HepG2 (cell line): Measurements from ENCODE around the gene PLEKHA6. TPM values are rescaled to one million over a fixed set of nuclear protein-coding genes. Genes with fewer than 3 reads are reported as not detected.
A peak's percentile ranks its signal among the peaks of the same experiment; 100 is the strongest.

ENCODE experiments used
- ELF3 ChIP-seq: IDR thresholded peaks from 2 replicates; pipeline ENCODE4 v1.6.1; 2016; ENCODE audit warnings: missing genetic modification reagents, missing compliant biosample characterization
- MBNL3 ChIP-seq: fragments of 250-450 bp; sonication (Bioruptor Pico); conservative IDR thresholded peaks from 2 replicates; pipeline ENCODE4 v1.8.0; 2022; ENCODE audit warnings: mild to moderate bottlenecking, inconsistent platforms
- POGZ ChIP-seq: sonication (generic); formaldehyde crosslinking; IDR thresholded peaks from 2 replicates; pipeline ENCODE4 v1.4.0; 2020; ENCODE audit warnings: mild to moderate bottlenecking, missing genetic modification reagents
- ZNF629 ChIP-seq: sonication (generic); formaldehyde crosslinking; conservative IDR thresholded peaks from 2 replicates; pipeline ENCODE4 v1.5.0; 2020; ENCODE audit warnings: missing genetic modification reagents
- polyA plus RNA-seq, 8 experiments: library from polyadenylated mRNA; depleted of rRNA in 3 of 8; stranded (reverse) in 7 of 8; unstranded in 1 of 8; fragments of >200 nt; fragmentation: Illumina TruSeq in 4 of 8; extraction: Trizol in 4 of 8; gene quantifications; 2 replicates each; pipeline versions ENCODE4 v1.2.1 to v1.2.3, GENCODE V29; 2011 to 2016; ENCODE audit warnings: low read depth in 4 of 8, missing spikeins in 1 of 8, mixed read lengths in 1 of 8; ENCODE audit not compliant: insufficient read depth in 1 of 8
- total RNA-seq, 5 experiments: library from RNA; depleted of rRNA; stranded (reverse); fragments of >200 nt; fragmentation: Illumina TruSeq; extraction: Trizol; gene quantifications; 2 replicates each; pipeline ENCODE4 v1.2.3, GENCODE V29; 2016; ENCODE audit warnings: low read depth in 1 of 5
- TF ChIP-seq, protein P1 (sequence below): sonication (generic); formaldehyde crosslinking; IDR thresholded peaks from 2 replicates; pipeline ENCODE4 v1.5.1; 2020; ENCODE audit warnings: mild to moderate bottlenecking, missing genetic modification reagents, moderate library complexity

The PLEKHA6 gene
- total and polyA plus RNA-seq, 2 of the 13 experiments (the other 11 are each of a cell fraction or from before 2014, with no cell fraction given): 5.3 to 11.4 TPM

DNA sequence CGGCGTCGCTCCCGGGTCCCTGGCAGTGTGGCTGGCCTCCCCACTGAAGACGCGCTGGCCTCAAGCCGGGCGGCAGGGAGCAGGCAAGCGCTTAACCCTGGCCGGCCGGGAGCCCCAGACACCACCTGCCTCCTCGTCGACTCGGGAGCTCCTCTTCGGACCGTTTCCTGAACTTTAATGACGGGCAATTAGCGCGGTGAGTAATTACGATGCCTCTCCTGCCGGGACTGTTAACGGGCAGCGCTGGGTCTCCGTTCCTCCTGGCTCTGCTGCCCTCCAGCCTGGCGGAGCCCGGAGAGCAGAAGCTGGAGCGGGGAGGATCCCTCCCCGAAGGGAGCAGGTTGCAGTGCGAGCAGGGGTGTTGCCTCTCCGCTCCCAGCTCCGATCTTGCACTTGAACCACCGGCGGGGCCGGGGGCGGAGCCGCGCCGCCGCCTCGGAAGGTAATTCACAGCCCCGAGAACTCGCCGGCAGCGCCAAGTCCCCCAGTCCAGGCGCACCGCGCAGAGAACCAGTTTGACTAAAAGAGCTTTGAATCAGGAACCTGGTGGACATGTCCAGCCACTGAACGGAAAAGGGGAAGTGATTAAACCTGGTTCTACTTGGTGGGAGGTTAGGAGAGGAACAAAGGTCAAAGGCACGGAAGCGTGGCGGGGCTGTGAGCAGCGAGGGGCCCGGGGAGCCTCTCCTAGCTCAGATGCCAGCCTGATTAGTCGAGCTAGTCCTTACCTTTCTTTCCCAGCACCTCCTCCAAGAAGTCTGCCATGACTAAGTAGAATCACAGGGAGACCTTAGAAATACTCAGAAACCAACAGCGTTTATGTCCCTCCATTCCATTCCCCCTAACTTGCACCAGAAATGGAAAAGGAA, 18.3 kb upstream of the PLEKHA6 start (continued):
- TF ChIP-seq, protein P1, sequence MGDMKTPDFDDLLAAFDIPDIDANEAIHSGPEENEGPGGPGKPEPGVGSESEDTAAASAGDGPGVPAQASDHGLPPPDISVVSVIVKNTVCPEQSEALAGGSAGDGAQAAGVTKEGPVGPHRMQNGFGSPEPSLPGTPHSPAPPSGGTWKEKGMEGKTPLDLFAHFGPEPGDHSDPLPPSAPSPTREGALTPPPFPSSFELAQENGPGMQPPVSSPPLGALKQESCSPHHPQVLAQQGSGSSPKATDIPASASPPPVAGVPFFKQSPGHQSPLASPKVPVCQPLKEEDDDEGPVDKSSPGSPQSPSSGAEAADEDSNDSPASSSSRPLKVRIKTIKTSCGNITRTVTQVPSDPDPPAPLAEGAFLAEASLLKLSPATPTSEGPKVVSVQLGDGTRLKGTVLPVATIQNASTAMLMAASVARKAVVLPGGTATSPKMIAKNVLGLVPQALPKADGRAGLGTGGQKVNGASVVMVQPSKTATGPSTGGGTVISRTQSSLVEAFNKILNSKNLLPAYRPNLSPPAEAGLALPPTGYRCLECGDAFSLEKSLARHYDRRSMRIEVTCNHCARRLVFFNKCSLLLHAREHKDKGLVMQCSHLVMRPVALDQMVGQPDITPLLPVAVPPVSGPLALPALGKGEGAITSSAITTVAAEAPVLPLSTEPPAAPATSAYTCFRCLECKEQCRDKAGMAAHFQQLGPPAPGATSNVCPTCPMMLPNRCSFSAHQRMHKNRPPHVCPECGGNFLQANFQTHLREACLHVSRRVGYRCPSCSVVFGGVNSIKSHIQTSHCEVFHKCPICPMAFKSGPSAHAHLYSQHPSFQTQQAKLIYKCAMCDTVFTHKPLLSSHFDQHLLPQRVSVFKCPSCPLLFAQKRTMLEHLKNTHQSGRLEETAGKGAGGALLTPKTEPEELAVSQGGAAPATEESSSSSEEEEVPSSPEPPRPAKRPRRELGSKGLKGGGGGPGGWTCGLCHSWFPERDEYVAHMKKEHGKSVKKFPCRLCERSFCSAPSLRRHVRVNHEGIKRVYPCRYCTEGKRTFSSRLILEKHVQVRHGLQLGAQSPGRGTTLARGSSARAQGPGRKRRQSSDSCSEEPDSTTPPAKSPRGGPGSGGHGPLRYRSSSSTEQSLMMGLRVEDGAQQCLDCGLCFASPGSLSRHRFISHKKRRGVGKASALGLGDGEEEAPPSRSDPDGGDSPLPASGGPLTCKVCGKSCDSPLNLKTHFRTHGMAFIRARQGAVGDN (CRISPR knock-in tag): peak; percentile 83
- TF ChIP-seq MBNL3 (no peak), ELF3 (CRISPR knock-in tag) (peak; percentile 35; the same call in 1 of the 2 replicates), ZNF629 (CRISPR knock-in tag) (no peak), POGZ (CRISPR knock-in tag) (no peak; the same call in 1 of the 2 replicates)
